Trophoblast cell (in vitro differentiated cells and primary cell): ENCODE measurements around the gene ZKSCAN3.

ENCODE experiments used
- DNase-seq, 2 donors: peaks; one replicate each; pipeline ENCODE4 v3.0.0-alpha.2; 2016
- H2AFZ ChIP-seq: 2 replicates; pipeline ENCODE4 v1.6.1; 2013; ENCODE audit warnings: low read length, moderate library complexity, mild to moderate bottlenecking; ENCODE audit not compliant: insufficient read depth, poor library complexity
- H2AK5ac ChIP-seq: 2 replicates; pipeline ENCODE4 v1.6.1; 2013; ENCODE audit warnings: mild to moderate bottlenecking, low read length
- H2BK120ac ChIP-seq: 2 replicates; pipeline ENCODE4 v1.6.1; 2013; ENCODE audit warnings: low read length, mild to moderate bottlenecking, moderate library complexity; ENCODE audit not compliant: insufficient read depth, poor library complexity
- H2BK12ac ChIP-seq: 2 replicates; pipeline ENCODE4 v1.6.1; 2013; ENCODE audit warnings: mild to moderate bottlenecking, low read length, moderate library complexity
- H2BK5ac ChIP-seq: 2 replicates; pipeline ENCODE4 v1.6.1; 2013; ENCODE audit warnings: low read length, low read depth, moderate library complexity, mild to moderate bottlenecking; ENCODE audit not compliant: poor library complexity
- H3K14ac ChIP-seq: 2 replicates; pipeline ENCODE4 v1.6.1; 2013; ENCODE audit warnings: mild to moderate bottlenecking, low read length
- H3K18ac ChIP-seq: 2 replicates; pipeline ENCODE4 v1.6.1; 2013; ENCODE audit warnings: mild to moderate bottlenecking, low read length
- H3K23ac ChIP-seq: 2 replicates; pipeline ENCODE4 v1.6.1; 2013; ENCODE audit warnings: low read length
- H3K27ac ChIP-seq: 2 replicates; pipeline ENCODE4 v1.5.1; 2013; ENCODE audit warnings: low read depth, mild to moderate bottlenecking, inconsistent platforms, low read length, moderate library complexity
- H3K27me3 ChIP-seq: 2 replicates; pipeline ENCODE4 v1.6.1; 2013; ENCODE audit warnings: inconsistent platforms, mild to moderate bottlenecking, low read length, moderate library complexity; ENCODE audit not compliant: insufficient read depth
- H3K36me3 ChIP-seq, 2 experiments: 1 replicate in 1 of 2; 2 replicates in 1 of 2; pipeline ENCODE4 v1.6.1; 2013; ENCODE audit warnings: low read length in 2 of 2, mild to moderate bottlenecking in 2 of 2, moderate library complexity in 1 of 2; ENCODE audit not compliant: insufficient read depth in 2 of 2, control insufficient read depth in 1 of 2
- H3K4ac ChIP-seq: 2 replicates; pipeline ENCODE4 v1.6.1; 2013; ENCODE audit warnings: low read depth, mild to moderate bottlenecking, low read length, moderate library complexity
- H3K4me1 ChIP-seq, 2 experiments: 1 replicate in 1 of 2; 2 replicates in 1 of 2; pipeline ENCODE4 v1.6.1; 2013; ENCODE audit warnings: low read length in 2 of 2, mild to moderate bottlenecking in 2 of 2, moderate library complexity in 1 of 2; ENCODE audit not compliant: insufficient read depth in 2 of 2, control insufficient read depth in 1 of 2
- H3K4me2 ChIP-seq: 2 replicates; pipeline ENCODE4 v1.6.1; 2013; ENCODE audit warnings: inconsistent platforms, mild to moderate bottlenecking, low read length, moderate library complexity
- H3K4me3 ChIP-seq: 2 replicates; pipeline ENCODE4 v1.5.1; 2013; ENCODE audit warnings: mild to moderate bottlenecking, low read depth, low read length, inconsistent platforms
- H3K79me1 ChIP-seq: one replicate; pipeline ENCODE4 v1.6.1; 2013; ENCODE audit warnings: low read length
- H3K79me2 ChIP-seq: 2 replicates; pipeline ENCODE4 v1.6.1; 2013; ENCODE audit warnings: low read length, mild to moderate bottlenecking; ENCODE audit not compliant: control insufficient read depth, insufficient read depth, poor library complexity
- H3K9ac ChIP-seq: 2 replicates; pipeline ENCODE4 v1.6.1; 2013; ENCODE audit warnings: mild to moderate bottlenecking, low read length
- H3K9me3 ChIP-seq: 2 replicates; pipeline ENCODE4 v1.6.1; 2013; ENCODE audit warnings: low read depth, mild to moderate bottlenecking, control low read depth, inconsistent platforms, low read length; ENCODE audit not compliant: insufficient read depth
- H4K12ac ChIP-seq: 2 replicates; pipeline ENCODE4 v1.6.1; 2013; ENCODE audit warnings: low read depth, mild to moderate bottlenecking, low read length, moderate library complexity
- H4K8ac ChIP-seq: 2 replicates; pipeline ENCODE4 v1.6.1; 2013; ENCODE audit warnings: low read depth, mild to moderate bottlenecking, low read length, moderate library complexity
- H4K91ac ChIP-seq: one replicate; pipeline ENCODE4 v1.6.1; 2013; ENCODE audit warnings: low read depth, mild to moderate bottlenecking, low read length, moderate library complexity
- WGBS: extraction: QIAGEN DNeasy Blood & Tissue Kit; methylation state at CpG from one replicate; pipeline ENCODE4 v1.1.7; 2013; ENCODE audit warnings: missing lambda C conversion rate; ENCODE audit not compliant: insufficient read length, insufficient coverage; ENCODE audit errors: extremely low coverage; 5-methylcytosine and 5-hydroxymethylcytosine counted together

Gene ZKSCAN3

DNA sequence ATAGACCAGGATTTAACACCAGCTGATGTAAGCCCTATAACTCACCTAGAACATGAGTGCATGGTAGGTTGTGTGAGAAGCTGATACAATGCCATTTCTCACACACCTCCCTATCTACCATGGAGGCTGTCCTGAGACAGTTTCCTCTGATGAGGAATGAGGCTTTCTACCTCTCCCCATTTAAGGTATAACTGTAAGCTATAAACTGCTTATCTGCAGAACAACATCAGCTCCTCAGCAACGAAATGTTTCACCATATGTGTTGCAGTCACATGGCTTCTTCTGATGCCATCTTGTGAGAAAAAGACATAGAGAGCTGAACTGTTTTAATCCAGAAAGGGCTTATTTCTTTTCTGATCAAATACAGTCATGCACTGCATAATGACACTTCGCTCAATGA, 20.7 kb downstream of the ZKSCAN3 start:
- no peak overlapping the region for H3K9ac ChIP-seq
- no peaks in the 10 kb centered on the region for H3K9me3 ChIP-seq
- H3K4me3 ChIP-seq: no peak overlapping the region
- no peak for DNase-seq
- no peak overlapping the region for H3K4ac ChIP-seq
- WGBS: no CpG with 5 or more reads among the region's 2 CpGs
- H3K18ac ChIP-seq: no peak overlapping the region
- H2BK12ac ChIP-seq: no peak overlapping the region
- no peak overlapping the region for H4K91ac ChIP-seq
- no peaks in the 10 kb centered on the region for H3K4me1 ChIP-seq
- H3K4me2 ChIP-seq: no peak overlapping the region
- peaks cover 5 to 8% of the 10 kb centered on the region in 2 experiments for H3K36me3 ChIP-seq
- H4K8ac ChIP-seq: no peak overlapping the region
- H3K23ac ChIP-seq: no peak overlapping the region
- H3K14ac ChIP-seq: no peak overlapping the region
- H2BK5ac ChIP-seq: no peak overlapping the region
- no peak overlapping the region for H2AK5ac ChIP-seq
- H3K79me1 ChIP-seq: no peaks in the 10 kb centered on the region
- no peak overlapping the region for H3K27ac ChIP-seq
- H2AFZ ChIP-seq: no peak overlapping the region
- no peak overlapping the region for H4K12ac ChIP-seq
- no peaks in the 10 kb centered on the region for H3K79me2 ChIP-seq
- no peaks in the 10 kb centered on the region for H3K27me3 ChIP-seq
- no peak overlapping the region for H2BK120ac ChIP-seq

- Histone ChIP-seq H3K27me3 (no peaks in the 10 kb centered on the region), H2BK5ac (no peak overlapping the region), H4K8ac (no peak overlapping the region), H4K91ac (no peak overlapping the region), H3K79me1 (no peaks in the 10 kb centered on the region), H2BK12ac (no peak overlapping the region), H4K12ac (no peak overlapping the region), H3K9me3 (no peaks in the 10 kb centered on the region), H3K4me3 (no peak overlapping the region), H2BK120ac (no peak overlapping the region), H3K18ac (no peak overlapping the region), H3K23ac (no peak overlapping the region), H3K4me2 (no peak overlapping the region), H3K79me2 (no peaks in the 10 kb centered on the region), H2AFZ (no peak overlapping the region), H3K27ac (no peak overlapping the region), H3K4me1 (no peaks in the 10 kb centered on the region), H3K36me3 (peaks cover 0 to 1% of the 10 kb centered on the region in 2 experiments), H3K4ac (no peak overlapping the region), H3K9ac (no peak overlapping the region), H2AK5ac (no peak overlapping the region), H3K14ac (no peak overlapping the region)
- no CpG with 5 or more reads among the region's 1 CpG for WGBS
- no peak for DNase-seq
Observed at GRCh38 chr6:28371280-28371679, 21.5 kb downstream of the ZKSCAN3 start.

DNA sequence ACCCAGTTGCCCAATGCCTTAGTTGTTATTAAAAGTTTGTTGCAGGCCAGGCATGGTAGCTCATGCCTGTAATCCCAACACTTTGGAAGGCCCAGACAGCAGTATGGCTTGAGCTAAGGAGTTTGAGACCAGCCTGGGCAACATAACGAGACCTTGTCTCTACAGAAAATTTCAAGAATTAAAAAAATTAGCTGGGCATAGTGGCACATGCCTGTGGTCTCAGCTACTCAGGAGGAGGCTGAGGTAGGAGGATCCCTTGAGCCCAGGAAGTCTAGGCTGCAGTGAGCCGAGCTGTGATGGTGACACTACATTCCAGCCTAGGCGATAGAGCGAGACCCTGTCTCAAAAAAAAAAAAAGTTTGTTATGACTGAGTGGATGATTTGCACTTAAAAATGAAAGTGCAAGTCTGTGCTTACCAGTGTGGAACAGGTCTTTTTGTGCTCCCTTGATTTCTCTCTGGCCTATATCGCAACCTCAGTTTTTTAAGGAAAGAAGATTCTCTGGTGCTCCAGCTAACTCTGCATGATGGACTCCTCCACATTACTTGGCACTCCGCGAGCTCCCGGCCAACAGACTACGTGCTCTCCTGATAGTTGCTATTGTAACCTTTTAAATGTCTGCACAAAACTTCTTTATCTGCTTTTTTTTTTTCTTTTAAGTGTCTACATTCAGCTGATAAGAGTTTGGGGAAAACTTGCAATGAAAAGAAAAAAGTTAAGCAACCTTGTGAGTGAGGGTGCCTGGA, 22.1 kb downstream of the ZKSCAN3 start:
- peaks cover 0 to 1% of the 10 kb centered on the region in 2 experiments for H3K36me3 ChIP-seq
- no peak overlapping the region for H3K23ac ChIP-seq
- no peak overlapping the region for H3K14ac ChIP-seq
- no peak overlapping the region for H4K8ac ChIP-seq
- no peak overlapping the region for H2AFZ ChIP-seq
- H2BK120ac ChIP-seq: no peak overlapping the region
- H3K4ac ChIP-seq: no peak overlapping the region
- no peaks in the 10 kb centered on the region for H3K4me1 ChIP-seq
- no peak overlapping the region for H4K12ac ChIP-seq
- H3K79me1 ChIP-seq: no peaks in the 10 kb centered on the region
- H2BK5ac ChIP-seq: no peak overlapping the region
- no peak overlapping the region for H2AK5ac ChIP-seq
- H3K18ac ChIP-seq: no peak overlapping the region
- H3K4me2 ChIP-seq: no peak overlapping the region
- H3K4me3 ChIP-seq: no peak overlapping the region
- no peak overlapping the region for H4K91ac ChIP-seq
- H3K9ac ChIP-seq: no peak overlapping the region
- no CpG with 5 or more reads among the region's 9 CpGs for WGBS
- no peak overlapping the region for H2BK12ac ChIP-seq
- H3K27ac ChIP-seq: no peak overlapping the region
- no peaks in the 10 kb centered on the region for H3K27me3 ChIP-seq
- H3K79me2 ChIP-seq: no peaks in the 10 kb centered on the region
- DNase-seq: peak; percentile 68 to 81
- H3K9me3 ChIP-seq: no peaks in the 10 kb centered on the region

- Histone ChIP-seq H2AFZ (no peak overlapping the region), H3K4me1 (no peaks in the 10 kb centered on the region), H3K27ac (no peak overlapping the region), H3K18ac (no peak overlapping the region), H4K12ac (no peak overlapping the region), H3K23ac (no peak overlapping the region), H3K79me2 (no peaks in the 10 kb centered on the region), H3K4me2 (no peak overlapping the region), H3K79me1 (no peaks in the 10 kb centered on the region), H3K27me3 (no peaks in the 10 kb centered on the region), H3K4me3 (no peak overlapping the region), H3K14ac (no peak overlapping the region), H3K9me3 (no peaks in the 10 kb centered on the region), H3K36me3 (no peaks in the 10 kb centered on the region), H2AK5ac (no peak overlapping the region), H2BK12ac (no peak overlapping the region), H4K91ac (no peak overlapping the region), H3K4ac (no peak overlapping the region), H3K9ac (no peak overlapping the region), H2BK120ac (no peak overlapping the region), H2BK5ac (no peak overlapping the region), H4K8ac (no peak overlapping the region)
- WGBS: no CpG with 5 or more reads among the region's 1 CpG
- DNase-seq: no peak
Observed at GRCh38 chr6:28373925-28374324, 24.2 kb downstream of the ZKSCAN3 start.
